Measurements from ENCODE around the gene FRMPD2.

- TF ChIP-seq SUZ12 (IDR thresholded peaks at IDR 0.05; ENCODE audit: extremely low read depth, insufficient read depth, insufficient read length), result no peak
- no peak for TF ChIP-seq ZNF274 (IDR thresholded peaks at IDR 0.05; ENCODE audit: low read depth, low read length)
- TF ChIP-seq YY1 (IDR thresholded peaks at IDR 0.05; ENCODE audit: insufficient read depth, insufficient read length), result no peak
Observed at GRCh38 chr10:48307711-48308018, 33.2 kb upstream of the FRMPD2 start.
